ENCODE measurements around the gene KIAA1958.

KIAA1958 gene

GRCh38 chr9:112494153-112494552, 7.5 kb downstream of the KIAA1958 start:
- H3K4me1 ChIP-seq (ENCODE audit: insufficient read depth, low read length, poor library complexity, severe bottlenecking) = peaks cover 67% of the 10 kb centered on the region
- no peaks in the 10 kb centered on the region for H3K27me3 ChIP-seq (ENCODE audit: insufficient read depth, low read length, poor library complexity, severe bottlenecking)
- H3K36me3 ChIP-seq (ENCODE audit: insufficient read depth, low read length) = peaks cover 19% of the 10 kb centered on the region; the same call in 1 of the 2 replicates
- H3K9me2 ChIP-seq (replicated peaks; ENCODE audit: low read depth, low read length) = no peaks in the 10 kb centered on the region
- no peak overlapping the region for H3K9ac ChIP-seq (ENCODE audit: low read depth, low read length, poor library complexity, severe bottlenecking)
- peak overlapping the region; percentile 86 for H3K4me2 ChIP-seq (ENCODE audit: low read depth, low read length, poor library complexity, severe bottlenecking)
- no peak for TF ChIP-seq CTCF (conservative IDR thresholded peaks at IDR 0.05; ENCODE audit: low read length)
- TF ChIP-seq EZH2phosphoT487 (IDR thresholded peaks at IDR 0.05; ENCODE audit: borderline replicate concordance) = no peak
- no peaks in the 10 kb centered on the region for H3K9me3 ChIP-seq (ENCODE audit: insufficient read depth, low read depth, low read length)
- no peaks in the 10 kb centered on the region for H3F3A ChIP-seq (ENCODE audit: low read depth)
- H3K79me2 ChIP-seq (ENCODE audit: insufficient read depth, low read length) = peaks cover 100% of the 10 kb centered on the region
- H3K4me3 ChIP-seq (ENCODE audit: low read length, poor library complexity, severe bottlenecking) = no peak overlapping the region
- H2AFZ ChIP-seq (ENCODE audit: low read length) = no peak overlapping the region
- H4K20me1 ChIP-seq (ENCODE audit: insufficient read depth, low read length, poor library complexity, severe bottlenecking) = peaks cover 60% of the 10 kb centered on the region

- TF ChIP-seq EZH2phosphoT487 (IDR thresholded peaks at IDR 0.05; ENCODE audit: borderline replicate concordance) = no peak
- no peak for TF ChIP-seq CTCF (conservative IDR thresholded peaks at IDR 0.05; ENCODE audit: low read length)
- H3K4me1 ChIP-seq (ENCODE audit: insufficient read depth, low read length, poor library complexity, severe bottlenecking) = peaks cover 52% of the 10 kb centered on the region
- H3F3A ChIP-seq (ENCODE audit: low read depth) = no peaks in the 10 kb centered on the region
- H3K27me3 ChIP-seq (ENCODE audit: insufficient read depth, low read length, poor library complexity, severe bottlenecking) = no peaks in the 10 kb centered on the region
- peak overlapping the region; percentile 32 for H3K4me2 ChIP-seq (ENCODE audit: low read depth, low read length, poor library complexity, severe bottlenecking)
- H3K9me2 ChIP-seq (replicated peaks; ENCODE audit: low read depth, low read length) = no peaks in the 10 kb centered on the region
- H3K9ac ChIP-seq (ENCODE audit: low read depth, low read length, poor library complexity, severe bottlenecking) = no peak overlapping the region
- no peak overlapping the region for H3K4me3 ChIP-seq (ENCODE audit: low read length, poor library complexity, severe bottlenecking)
- H3K36me3 ChIP-seq (ENCODE audit: insufficient read depth, low read length) = peaks cover 19% of the 10 kb centered on the region; the same call in 1 of the 2 replicates
- no peak overlapping the region for H2AFZ ChIP-seq (ENCODE audit: low read length)
- peaks cover 47% of the 10 kb centered on the region for H4K20me1 ChIP-seq (ENCODE audit: insufficient read depth, low read length, poor library complexity, severe bottlenecking)
- no peaks in the 10 kb centered on the region for H3K9me3 ChIP-seq (ENCODE audit: insufficient read depth, low read depth, low read length)
- H3K79me2 ChIP-seq (ENCODE audit: insufficient read depth, low read length) = peaks cover 96% of the 10 kb centered on the region
These were observed 9.0 kb downstream of the KIAA1958 start for GRCh38 chr9:112495614-112496013.

- Histone ChIP-seq H3K79me2 (ENCODE audit: insufficient read depth, low read length) (peaks cover 96% of the 10 kb centered on the region), H4K20me1 (ENCODE audit: insufficient read depth, low read length, poor library complexity, severe bottlenecking) (peaks cover 41% of the 10 kb centered on the region), H3K27me3 (ENCODE audit: insufficient read depth, low read length, poor library complexity, severe bottlenecking) (no peaks in the 10 kb centered on the region), H3F3A (ENCODE audit: low read depth) (no peaks in the 10 kb centered on the region), H3K9ac (ENCODE audit: low read depth, low read length, poor library complexity, severe bottlenecking) (no peak overlapping the region), H3K9me2 (replicated peaks; ENCODE audit: low read depth, low read length) (no peaks in the 10 kb centered on the region), H3K4me2 (ENCODE audit: low read depth, low read length, poor library complexity, severe bottlenecking) (peak overlapping the region; percentile 32), H3K36me3 (ENCODE audit: insufficient read depth, low read length) (peaks cover 19% of the 10 kb centered on the region; the same call in 1 of the 2 replicates), H3K9me3 (ENCODE audit: insufficient read depth, low read depth, low read length) (no peaks in the 10 kb centered on the region), H2AFZ (ENCODE audit: low read length) (no peak overlapping the region), H3K4me1 (ENCODE audit: insufficient read depth, low read length, poor library complexity, severe bottlenecking) (peaks cover 46% of the 10 kb centered on the region), H3K4me3 (ENCODE audit: low read length, poor library complexity, severe bottlenecking) (no peak overlapping the region)
- TF ChIP-seq CTCF (conservative IDR thresholded peaks at IDR 0.05; ENCODE audit: low read length) (no peak), EZH2phosphoT487 (IDR thresholded peaks at IDR 0.05; ENCODE audit: borderline replicate concordance) (no peak)
These were observed 9.6 kb downstream of the KIAA1958 start for GRCh38 chr9:112496074-112496722.
